NCI-H345 treated with DMSO at 0.1 percent for 48 hours (cell line): ENCODE data around the gene CFAP107.

Experiments used
- DNase-seq: peaks from one replicate; lab custom pipeline; 2025; ENCODE audit not compliant: unreplicated experiment; lab: John Stamatoyannopoulos, UW

CFAP107 gene

GRCh38 chr1:12739613-12740012 is 6.4 kb upstream of the CFAP107 start:
- no peak for DNase-seq

GRCh38 chr1:12741946-12742345 is 4.1 kb upstream of the CFAP107 start:
- DNase-seq: no peak

DNA sequence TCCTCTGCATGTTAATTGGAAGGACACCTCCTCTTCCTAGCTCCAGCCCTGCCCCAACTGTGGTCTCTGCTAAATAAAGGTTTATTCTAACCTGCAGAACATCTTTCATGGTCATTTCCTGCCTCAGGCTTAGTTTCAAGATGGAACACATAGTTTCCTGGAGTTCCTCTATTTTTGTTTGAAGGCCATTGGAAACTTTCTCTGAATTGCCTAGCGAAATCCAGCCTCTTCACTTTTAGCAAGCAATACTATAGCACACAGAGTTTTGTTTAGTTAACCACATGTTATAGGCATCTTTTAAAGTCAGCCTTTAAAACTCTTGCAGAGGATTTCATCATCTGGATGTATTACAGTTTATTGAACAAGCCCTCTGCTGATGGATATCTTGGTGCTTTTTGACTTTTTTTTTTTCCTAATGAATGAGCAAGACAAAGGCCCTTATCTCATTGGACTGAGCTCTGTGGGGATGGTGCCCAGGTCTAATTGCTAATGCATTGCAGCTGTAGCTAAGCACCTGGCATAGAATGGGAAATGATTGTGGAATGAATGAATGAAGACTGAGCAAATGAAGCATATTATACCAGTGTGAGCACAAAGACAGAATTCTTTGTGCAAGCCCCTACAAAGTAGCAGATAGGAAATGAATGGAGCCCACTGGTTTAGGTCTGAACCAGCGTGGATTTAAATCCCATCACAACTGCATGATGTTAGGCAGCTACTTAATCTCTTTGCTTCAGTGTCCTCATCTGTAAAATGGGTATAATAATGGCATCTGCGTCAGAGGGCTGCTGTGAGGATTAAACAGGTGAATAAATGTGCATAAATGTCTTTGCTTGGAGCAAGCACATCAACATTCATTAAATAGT is 641 bp upstream of the CFAP107 start:
- no peak for DNase-seq

GRCh38 chr1:12748778-12749355 is 2.9 kb downstream of the CFAP107 start:
- DNase-seq: no peak

DNA sequence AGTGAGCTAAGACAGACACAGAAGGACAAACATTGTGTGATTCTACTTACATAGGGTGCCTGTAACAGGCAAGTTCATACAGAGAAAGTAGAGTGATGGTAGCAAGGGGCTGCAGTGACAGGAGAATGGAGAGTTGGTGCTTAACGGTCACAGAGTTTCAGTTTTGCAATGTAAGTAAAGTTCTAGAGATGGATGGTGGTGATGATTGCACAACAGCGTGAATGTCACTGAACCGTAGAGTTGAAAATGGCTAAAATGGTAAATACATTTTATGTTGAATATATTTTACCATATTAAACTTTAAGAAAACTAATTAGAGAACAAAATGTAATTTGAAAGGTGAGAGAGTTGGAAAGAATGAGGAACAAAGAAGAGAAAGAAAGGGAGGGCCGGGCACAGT is 8.7 kb downstream of the CFAP107 start:
- DNase-seq: no peak

GRCh38 chr1:12756273-12756672 is 10.3 kb downstream of the CFAP107 start:
- peak; percentile 68 for DNase-seq

DNA sequence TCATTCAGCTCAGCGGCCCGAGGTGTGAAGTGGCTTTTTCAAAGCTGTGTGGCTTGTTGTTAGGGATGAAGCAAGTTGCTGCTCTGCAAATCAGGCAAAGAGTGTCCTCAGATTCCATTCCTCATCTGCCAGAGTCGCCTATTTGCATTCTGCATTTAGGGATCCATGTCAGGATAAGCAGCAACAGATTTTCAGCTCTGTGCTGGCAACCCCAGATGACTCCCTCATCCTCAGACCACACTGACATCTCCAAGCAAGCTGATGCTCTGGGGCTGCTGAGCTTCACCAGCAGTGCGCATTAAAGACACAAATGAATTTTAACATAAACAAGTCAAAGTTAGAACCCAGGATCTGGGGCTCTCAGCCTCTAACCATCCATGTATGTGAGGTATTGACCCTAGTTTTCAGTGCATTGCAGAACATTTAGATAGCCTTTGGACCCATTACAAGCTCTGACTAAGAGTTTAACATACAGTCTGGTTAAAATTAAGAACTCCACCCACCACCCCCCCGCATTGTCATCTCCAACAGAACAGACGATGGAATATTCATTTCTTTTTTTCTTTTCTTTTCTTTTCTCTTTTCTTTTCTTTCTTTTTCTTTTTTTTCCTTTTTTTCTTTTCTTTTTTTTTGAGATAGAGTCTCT is 10.9 kb downstream of the CFAP107 start:
- DNase-seq: no peak

GRCh38 chr1:12757836-12758235 is 11.8 kb downstream of the CFAP107 start:
- DNase-seq: no peak

DNA sequence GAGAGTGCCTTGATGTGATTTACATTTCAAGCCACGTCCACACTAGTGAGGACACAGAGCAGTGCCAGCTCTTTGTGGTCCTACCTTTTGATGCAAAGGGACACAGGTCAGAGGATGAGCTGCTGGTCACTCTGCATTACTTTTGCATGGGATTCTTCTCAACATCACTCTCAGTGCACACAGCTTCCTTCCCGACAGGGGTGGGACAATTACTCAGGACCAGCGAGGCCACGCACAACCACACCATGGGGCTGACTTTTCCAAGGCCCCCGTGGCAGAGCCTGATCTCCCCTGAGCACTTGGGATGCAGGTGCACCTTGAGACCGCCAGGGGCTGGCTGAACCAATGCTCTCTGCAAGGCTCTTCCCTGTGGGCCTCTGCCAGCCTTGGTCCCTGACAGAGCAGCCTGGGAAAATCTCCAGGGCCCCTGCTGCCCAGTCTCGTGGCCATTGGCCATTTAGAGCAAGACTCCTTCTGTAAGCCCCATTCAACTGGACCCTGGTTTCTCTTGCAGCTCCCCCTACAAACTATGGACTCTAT is 14.3 kb downstream of the CFAP107 start:
- no peak for DNase-seq

DNA sequence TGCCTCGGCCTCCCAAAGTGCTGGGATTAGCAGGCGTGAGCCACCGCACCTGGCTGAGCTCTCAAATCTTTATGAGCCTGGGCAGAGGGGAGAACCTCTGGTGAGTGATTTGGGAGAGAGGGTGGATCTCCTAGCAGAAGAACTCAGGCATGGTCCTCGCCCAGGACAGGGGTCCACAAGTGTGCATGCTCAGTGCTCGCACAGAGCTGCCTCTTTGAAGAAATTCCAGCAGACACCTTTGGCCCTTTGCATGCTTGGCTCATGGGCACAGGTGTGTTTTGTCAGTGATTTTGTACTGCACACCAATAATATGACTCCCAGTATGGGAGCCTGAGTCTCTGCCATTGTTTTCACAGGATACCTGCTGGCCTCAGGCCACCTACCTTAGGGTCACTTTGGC is 15.8 kb downstream of the CFAP107 start:
- no peak for DNase-seq

DNA sequence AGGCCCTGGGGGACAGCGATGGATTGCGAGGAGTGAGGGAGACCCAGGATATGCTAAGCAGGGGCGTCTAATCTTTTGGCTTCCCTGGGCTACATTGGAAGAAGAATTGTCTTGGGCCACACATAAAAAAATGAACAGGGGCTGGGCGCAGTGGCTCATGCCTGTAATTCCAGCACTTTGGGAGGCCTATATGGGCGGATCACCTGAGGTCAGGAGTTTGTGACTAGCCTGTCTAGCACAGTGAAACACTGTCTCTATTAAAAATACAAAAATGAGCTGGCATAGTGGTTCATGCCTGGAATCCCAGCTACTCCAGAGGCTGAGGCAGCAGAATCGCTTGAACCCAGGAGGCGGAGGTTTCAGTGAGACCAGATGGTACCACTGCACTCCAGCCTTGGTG is 16.8 kb downstream of the CFAP107 start:
- DNase-seq: no peak

DNA sequence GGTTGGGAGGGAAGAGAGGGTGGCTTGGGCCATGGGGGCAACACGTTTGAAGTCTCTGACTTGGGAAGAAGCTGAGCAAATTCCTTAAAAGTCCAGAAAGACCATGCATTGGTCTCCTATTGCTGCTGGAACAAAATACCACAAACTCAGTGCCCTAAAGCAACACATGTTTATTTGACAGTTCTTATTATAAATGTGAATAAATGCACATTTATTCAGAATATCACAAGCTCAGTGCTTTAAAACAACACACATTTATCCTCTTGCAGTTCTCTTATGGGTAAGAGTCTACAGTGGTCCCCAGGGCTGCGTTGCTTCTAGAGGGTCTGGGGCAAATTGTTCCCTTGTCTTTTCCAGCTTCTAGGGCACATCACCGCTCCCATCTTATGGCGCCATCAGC is 17.5 kb downstream of the CFAP107 start:
- DNase-seq: no peak

GRCh38 chr1:12764016-12764415 is 18.0 kb downstream of the CFAP107 start:
- no peak for DNase-seq

GRCh38 chr1:12769031-12769430 is 23.0 kb downstream of the CFAP107 start:
- no peak for DNase-seq

GRCh38 chr1:12769976-12770505 is 24.0 kb downstream of the CFAP107 start:
- DNase-seq: no peak

GRCh38 chr1:12770620-12771019 is 24.6 kb downstream of the CFAP107 start:
- DNase-seq: no peak

GRCh38 chr1:12771186-12771585 is 25.2 kb downstream of the CFAP107 start:
- DNase-seq: no peak

DNA sequence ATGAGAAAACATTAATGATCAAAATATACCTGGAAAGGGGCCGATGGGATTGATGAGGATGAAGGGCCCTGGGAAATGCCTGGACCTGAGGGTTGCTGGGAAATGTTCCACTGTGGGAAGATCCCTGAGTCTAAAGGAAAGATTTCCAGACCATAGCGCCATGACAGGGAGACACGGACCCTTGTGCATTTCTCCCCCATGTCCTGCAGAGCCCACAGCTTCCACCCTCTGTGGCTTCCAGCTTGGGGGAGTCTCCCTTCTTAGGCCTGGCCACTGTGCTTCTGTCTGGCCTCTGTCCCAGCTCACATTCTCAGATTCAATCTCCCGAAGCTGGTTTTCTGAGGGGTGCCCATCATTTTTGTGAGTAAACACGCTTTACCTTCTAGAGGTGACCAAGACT is 26.5 kb downstream of the CFAP107 start:
- no peak for DNase-seq

DNA sequence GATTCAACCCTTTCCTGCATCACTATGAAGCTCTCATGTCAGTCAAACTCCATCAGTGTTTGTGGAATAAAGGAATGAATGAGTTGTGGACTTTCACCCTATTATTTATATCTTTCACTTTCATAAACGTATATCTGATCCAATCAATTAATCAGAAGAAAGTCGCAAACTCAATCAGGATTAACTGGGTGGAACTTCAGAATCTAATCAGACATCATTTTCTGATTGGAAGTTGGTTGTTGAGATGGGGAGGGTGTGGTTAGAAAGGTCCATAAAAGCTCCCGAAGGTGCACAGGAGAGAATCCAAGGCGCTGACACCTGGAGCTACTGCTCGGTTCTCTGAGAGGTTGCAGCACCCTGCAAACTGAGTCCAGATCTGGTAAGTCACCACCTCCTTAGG is 27.4 kb downstream of the CFAP107 start, which contains the start of gene PRAMEF12:
Gene PRAMEF12, plus strand, starts transcription at position 301 of the 400 bp plus-strand sequence. CDS start 1,130 bp downstream, outside the sequence.
- no peak for DNase-seq

DNA sequence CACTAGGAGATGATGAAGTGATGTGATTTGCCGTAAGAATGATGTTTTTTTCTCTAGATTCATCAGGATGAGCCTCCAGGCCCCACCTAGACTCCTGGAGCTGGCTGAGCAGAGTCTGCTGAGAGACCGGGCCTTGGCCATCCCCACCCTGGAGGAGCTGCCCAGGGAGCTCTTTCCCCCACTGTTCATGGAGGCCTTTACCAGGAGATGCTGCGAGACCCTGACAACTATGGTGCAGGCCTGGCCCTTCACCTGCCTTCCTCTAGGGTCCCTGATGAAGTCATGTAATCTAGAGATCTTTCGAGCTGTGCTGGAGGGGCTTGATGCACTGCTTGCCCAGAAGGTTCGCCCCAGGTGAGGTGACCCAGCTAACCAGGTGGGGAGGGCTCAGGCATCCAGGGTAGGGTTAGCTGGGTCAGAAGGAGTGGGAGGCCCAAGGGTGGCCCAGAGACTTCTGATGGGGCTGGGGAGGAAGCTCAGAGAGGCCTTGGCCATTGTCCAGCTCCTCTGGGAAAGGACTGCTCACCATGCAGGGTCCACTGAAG is 28.9 kb downstream of the CFAP107 start:
- no peak for DNase-seq

DNA sequence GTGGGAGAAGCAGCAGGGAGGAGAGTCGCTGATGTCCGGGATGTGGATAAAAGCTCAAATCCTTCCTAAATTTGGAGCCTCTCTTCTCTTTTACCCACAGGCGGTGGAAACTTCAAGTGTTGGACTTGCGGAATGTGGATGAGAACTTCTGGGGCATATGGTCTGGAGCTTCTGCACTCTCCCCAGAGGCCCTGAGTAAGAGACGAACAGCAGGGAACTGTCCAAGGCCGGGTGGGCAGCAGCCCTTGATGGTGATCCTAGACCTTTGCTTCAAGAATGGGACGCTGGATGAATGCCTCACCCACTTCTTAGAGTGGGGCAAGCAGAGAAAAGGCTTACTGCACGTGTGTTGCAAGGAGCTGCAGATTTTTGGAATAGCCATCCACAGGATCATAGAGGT is 29.4 kb downstream of the CFAP107 start:
- DNase-seq: no peak
